Lower leg skin (tissue), 4 donors: Measurements from ENCODE around the gene SLITRK2. TPM values are rescaled to one million over a fixed set of nuclear protein-coding genes. Genes with fewer than 3 reads are reported as not detected.

ENCODE experiments used
- DNase-seq, 2 donors: peaks; one replicate each; pipeline ENCODE4 v3.0.0-alpha.2; 2019; ENCODE audit warnings: low spot score in 2 of 2
- H3K4me3 ChIP-seq: fragments of 200-600 bp; sonication (generic); 2 replicates; pipeline ENCODE4 v1.5.1; 2017; ENCODE audit warnings: mild to moderate bottlenecking, low read depth; ENCODE audit not compliant: poor library complexity, severe bottlenecking
- CTCF ChIP-seq, 3 donors: fragments of 450-650 bp; IDR thresholded peaks; one replicate each; pipeline ENCODE4 v1.5.1; 2016; ENCODE audit warnings: antibody characterized with exemption in 3 of 3, mild to moderate bottlenecking in 3 of 3, moderate library complexity in 2 of 3
- POLR2A ChIP-seq, 2 donors: fragments of 450-650 bp; IDR thresholded peaks; one replicate each; pipeline ENCODE4 v1.6.1; 2016 to 2017; ENCODE audit warnings: antibody characterized with exemption in 2 of 2, mild to moderate bottlenecking in 1 of 2, moderate library complexity in 1 of 2
- WGBS, 2 donors: methylation state at CpG; one replicate each; pipeline ENCODE4 v1.1.5; 2018; 5-methylcytosine and 5-hydroxymethylcytosine counted together
- intact Hi-C: fragments of 100-400 bp; cut with DNase I; formaldehyde crosslinking; loops from one replicate; pipeline ENCODE4 v1.15.0; 2023; ENCODE audit warnings: low total_unique reads
- total RNA-seq, 4 donors: library from RNA; depleted of rRNA; stranded (reverse); fragments of >200 nt; gene quantifications; one replicate each; pipeline ENCODE4 v1.1.0, GENCODE V29; 2016

Gene SLITRK2
- total RNA-seq, 4 donors from 2014 or later = 0.21 to 1.6 (median 1.0) TPM

DNA sequence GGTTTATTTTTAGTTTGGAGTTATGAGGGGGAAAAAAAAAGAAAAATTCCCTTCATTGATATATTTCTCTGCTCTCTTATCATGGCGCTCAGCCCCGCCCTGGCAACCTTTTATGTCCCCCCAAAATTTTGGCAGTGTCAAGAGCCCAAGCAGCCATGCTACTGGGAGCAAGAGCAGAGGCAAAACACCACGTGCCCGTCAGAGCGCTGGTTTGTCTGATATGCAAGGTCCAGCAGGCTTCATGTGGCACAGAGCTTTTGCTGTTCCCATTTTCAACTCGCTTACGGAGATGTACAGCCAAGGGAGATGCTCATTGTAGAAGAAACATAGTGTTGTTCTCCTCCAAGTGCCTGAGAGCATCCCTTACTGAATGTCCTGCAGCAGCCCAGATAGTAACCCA lies 27.3 kb downstream of the SLITRK2 start:
- WGBS, 2 donors = 80 to 94% methylated on average over 7 of the region's 7 CpGs
- no peak for DNase-seq
- intact Hi-C loops = no loop called here
- no peak for TF ChIP-seq CTCF (IDR thresholded peaks at IDR 0.05)
- no peak for TF ChIP-seq POLR2A (IDR thresholded peaks at IDR 0.05)
- H3K4me3 ChIP-seq = no peak overlapping the region

GRCh38 chrX:145848448-145848847 lies 30.8 kb downstream of the SLITRK2 start:
- 79 to 88% methylated on average over 2 of the region's 2 CpGs for WGBS, 2 donors
- intact Hi-C loops = no loop called here
- no peak for TF ChIP-seq POLR2A (IDR thresholded peaks at IDR 0.05)
- no peak for TF ChIP-seq CTCF (IDR thresholded peaks at IDR 0.05)
- H3K4me3 ChIP-seq = no peak overlapping the region
- no peak for DNase-seq

DNA sequence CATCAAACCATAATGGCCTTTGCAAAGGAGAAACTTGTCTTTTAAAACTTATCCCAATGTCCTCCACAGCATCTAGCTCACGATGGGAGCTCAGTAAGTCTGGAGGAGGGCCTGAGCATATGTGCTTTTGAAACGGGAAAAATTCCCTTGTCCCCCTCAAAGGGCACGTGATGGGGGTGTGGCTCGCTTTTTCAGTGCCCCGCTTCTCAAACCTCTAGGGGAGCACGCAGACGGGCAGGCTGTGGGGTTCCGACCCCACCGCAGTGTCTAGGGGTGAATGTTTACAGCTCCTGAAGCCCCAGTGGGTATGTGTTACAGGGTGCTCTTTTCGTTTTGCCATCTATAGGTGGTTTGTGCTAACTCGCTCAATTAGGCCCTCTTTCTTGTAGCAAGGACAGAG lies 31.2 kb downstream of the SLITRK2 start:
- intact Hi-C loops = no loop called here
- H3K4me3 ChIP-seq = no peak overlapping the region
- no peak for DNase-seq
- TF ChIP-seq CTCF (IDR thresholded peaks at IDR 0.05) = no peak
- TF ChIP-seq POLR2A (IDR thresholded peaks at IDR 0.05) = no peak
- 75 to 82% methylated on average over 9 to 11 of the region's 11 CpGs for WGBS, 2 donors

GRCh38 chrX:145853181-145853580 lies 35.6 kb downstream of the SLITRK2 start:
- no peak for TF ChIP-seq POLR2A (IDR thresholded peaks at IDR 0.05)
- TF ChIP-seq CTCF (IDR thresholded peaks at IDR 0.05) = no peak
- WGBS, 2 donors = 90 to 92% methylated on average over 12 to 13 of the region's 13 CpGs

DNA sequence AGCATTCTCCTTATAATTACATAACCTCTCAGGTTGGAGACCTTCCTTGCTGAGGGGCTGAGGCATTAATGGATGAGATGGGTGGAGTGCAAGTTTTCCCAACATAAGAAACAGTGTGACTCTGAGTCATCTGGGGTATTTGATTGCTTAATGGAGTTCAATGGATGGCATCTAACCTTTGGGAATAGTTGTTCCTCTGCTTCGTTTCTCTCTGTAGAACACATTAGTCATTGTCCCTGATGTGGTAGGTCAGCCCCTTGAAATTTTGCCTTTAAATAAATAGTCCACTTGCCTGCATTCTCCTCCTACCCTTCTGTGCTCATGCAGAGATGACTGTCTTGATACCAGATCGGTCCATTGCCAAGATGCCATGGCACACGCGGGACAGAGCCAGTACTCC lies 38.6 kb downstream of the SLITRK2 start:
- TF ChIP-seq POLR2A (IDR thresholded peaks at IDR 0.05) (no peak), CTCF (IDR thresholded peaks at IDR 0.05) (no peak)
- intact Hi-C loops = no loop called here
- DNase-seq = no peak

More at GRCh38 chrX:145853181-145853580, 35.6 kb downstream of the SLITRK2 start:
- no peak for DNase-seq
- intact Hi-C loops = no loop called here
- no peak overlapping the region for H3K4me3 ChIP-seq

GRCh38 chrX:145861818-145862217 lies 44.2 kb downstream of the SLITRK2 start:
- TF ChIP-seq POLR2A (IDR thresholded peaks at IDR 0.05) = no peak
- no peak for TF ChIP-seq CTCF (IDR thresholded peaks at IDR 0.05)
- H3K4me3 ChIP-seq = no peak overlapping the region
- WGBS, 2 donors = 25 to 34% methylated on average over 3 of the region's 3 CpGs
- DNase-seq = no peak
- intact Hi-C loops = no loop called here

More for the DNA sequence above, 38.6 kb downstream of the SLITRK2 start:
- 77 to 85% methylated on average over 4 of the region's 4 CpGs for WGBS, 2 donors
- no peak overlapping the region for H3K4me3 ChIP-seq
